GM21423 (cell line): Measurements from ENCODE around the gene PCMTD2.
A peak's percentile ranks its signal among the peaks of the same experiment; 100 is the strongest.

Source experiments
- ATAC-seq: cut with Tn5 transposase; IDR thresholded peaks from one replicate; pipeline ENCODE4 v1.9.1; 2021; ENCODE audit warnings: mild to moderate bottlenecking, moderate library complexity; ENCODE audit not compliant: unreplicated experiment

Gene PCMTD2

DNA sequence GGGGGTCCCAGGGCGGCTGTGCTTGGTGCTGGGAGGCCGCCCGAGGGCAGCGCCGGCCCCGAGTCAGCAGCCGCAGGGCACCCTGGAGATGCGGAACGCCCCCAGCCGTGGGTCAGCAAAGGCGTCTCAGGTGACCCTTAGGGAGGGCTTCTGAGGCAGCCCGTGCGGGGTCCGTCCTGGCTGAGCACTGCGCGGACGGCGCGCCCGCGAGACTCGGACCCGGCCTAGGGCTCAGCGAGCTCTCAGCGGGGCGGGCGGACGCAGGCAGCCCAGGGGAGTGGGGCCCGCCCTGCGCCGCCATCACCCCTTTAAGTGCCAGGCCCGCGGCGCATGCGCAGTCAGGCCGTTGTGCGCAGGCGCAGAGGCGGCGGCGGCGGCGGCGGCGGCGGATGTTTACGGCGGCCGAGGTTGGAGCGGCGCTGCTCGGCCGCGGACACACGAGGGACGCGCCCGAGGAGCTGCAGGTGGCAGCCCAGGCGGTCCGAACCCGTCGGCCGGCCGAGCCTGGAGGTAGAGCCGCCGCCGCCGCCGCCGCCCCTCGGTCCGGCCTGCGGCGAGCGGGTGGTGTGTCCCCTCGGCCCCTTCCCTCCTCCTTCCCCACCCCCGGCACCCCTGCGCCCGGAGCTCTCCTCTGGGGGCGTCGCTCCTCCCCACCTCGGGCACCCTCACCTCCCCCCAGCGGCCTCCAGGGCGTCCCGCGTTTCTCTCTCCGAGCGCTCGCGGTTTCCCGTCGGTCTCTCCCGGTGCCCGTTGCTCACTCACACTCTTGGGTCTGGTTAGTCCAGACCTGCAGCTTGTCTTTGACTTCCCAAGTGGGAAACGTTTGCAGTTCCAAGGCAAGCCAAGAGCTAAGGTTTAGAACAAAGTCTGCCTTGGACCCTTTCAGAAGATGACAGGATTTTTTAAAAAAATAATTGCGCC is at the start of gene PCMTD2:
Gene PCMTD2, plus strand, starts transcription at position 388 of the 921 bp plus-strand sequence. CDS start 4,218 bp downstream, outside the sequence.
- peak; percentile 80 for ATAC-seq

DNA sequence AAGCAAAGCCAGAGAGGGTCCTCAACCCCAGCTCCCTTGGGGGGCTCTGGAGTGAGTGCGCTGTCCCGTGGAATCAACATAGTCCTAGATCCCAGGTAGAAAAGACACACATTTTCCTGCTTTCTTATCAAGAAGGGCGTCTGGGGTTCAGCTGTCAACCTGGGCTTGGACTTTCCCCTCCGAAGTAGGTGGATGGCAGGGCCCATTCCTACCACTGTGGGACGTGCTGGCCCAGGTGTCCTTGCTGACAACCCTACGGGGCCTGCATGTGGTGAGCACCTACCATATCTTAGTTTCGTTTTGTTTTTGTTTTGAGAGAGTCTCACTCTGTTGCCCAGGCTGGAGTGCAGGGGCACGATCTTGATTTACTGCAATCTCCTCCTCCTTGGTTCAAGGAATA is 48.9 kb upstream of the PCMTD2 start:
- ATAC-seq: no peak

DNA sequence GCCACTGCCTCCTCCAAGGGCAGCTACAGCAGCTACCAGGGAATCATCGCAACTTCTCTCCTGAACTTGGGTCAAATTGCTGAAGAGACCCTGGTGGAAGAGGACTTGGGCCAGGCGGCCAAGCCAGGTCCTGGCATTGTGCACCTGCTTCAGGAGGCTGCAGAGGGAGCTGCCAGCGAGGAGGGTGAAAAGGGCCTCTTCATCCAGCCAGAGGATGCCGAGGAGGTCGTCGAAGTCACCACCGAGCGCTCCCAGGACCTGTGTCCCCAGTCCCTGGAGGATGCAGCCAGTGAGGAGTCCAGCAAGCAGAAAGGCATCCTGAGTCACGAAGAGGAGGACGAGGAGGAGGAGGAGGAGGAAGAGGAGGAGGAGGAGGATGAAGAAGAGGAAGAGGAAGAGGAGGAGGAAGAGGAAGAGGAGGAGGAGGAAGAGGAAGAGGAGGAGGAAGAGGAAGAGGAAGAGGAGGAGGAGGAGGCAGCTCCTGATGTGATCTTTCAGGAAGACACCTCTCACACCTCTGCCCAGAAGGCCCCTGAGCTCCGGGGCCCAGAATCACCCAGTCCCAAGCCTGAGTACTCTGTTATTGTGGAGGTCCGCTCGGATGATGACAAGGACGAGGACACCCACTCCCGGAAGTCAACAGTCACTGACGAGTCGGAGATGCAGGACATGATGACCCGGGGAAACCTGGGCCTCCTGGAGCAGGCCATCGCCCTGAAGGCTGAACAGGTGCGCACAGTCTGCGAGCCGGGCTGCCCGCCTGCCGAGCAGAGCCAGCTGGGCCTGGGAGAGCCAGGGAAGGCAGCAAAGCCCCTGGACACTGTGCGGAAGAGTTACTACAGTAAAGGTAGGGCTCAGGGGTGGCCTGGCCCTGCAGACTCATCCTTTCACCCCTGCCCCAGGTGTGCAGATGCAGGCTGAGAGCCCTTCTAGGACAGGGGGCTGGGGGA is 47.6 kb upstream of the PCMTD2 start:
- ATAC-seq: no peak

DNA sequence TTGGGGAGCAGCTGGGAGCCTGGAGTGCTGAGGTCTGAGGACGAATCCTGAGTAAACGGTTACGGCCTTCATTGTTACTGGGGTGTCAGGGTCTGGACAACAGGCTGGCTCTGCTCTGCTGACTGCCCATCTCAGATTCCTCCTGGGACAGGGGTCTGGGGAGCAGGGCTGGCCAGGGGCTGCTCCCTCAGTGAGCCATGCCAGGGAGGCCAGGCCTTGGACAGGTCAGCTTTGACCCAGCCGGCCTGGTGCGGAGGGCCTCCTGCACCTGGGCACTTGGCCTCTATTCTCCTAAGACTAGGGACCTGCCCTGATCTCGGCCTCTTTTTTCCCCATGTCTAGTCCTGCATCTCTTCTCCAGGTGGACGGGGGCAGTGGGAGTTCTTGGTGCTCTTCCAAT is 46.4 kb upstream of the PCMTD2 start:
- no peak for ATAC-seq

DNA sequence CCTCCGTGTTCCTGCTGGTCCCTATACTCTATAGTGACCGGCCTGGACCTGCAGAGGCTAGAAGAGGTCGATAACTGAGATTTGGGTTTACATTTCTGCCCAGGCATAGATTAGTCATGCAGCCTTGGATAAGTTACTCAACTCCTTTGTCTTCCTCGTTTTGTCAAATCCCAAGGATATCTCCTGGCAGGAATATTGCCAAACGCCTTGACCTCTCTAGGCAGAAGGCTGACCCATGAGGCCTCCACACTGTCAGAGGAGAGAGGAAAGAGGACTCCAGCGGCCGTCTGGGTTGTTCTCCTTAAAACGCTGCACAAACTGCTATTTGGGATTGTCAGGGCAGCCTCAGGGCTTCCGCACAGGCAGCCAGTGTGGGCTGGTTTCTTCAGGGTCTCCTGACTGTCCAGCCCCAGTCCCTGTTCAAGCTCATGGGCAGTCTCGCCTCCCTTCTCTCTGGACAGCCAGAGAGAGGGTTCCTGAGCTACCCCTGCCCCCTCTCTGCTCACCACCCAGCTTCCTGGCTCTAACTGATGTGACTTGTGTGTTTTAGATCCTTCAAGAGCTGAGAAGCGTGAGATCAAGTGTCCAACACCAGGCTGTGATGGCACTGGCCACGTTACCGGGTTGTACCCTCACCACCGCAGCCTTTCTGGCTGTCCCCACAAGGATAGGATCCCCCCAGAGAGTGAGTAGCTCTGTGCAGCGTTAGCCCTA is 44.7 kb upstream of the PCMTD2 start:
- no peak for ATAC-seq

DNA sequence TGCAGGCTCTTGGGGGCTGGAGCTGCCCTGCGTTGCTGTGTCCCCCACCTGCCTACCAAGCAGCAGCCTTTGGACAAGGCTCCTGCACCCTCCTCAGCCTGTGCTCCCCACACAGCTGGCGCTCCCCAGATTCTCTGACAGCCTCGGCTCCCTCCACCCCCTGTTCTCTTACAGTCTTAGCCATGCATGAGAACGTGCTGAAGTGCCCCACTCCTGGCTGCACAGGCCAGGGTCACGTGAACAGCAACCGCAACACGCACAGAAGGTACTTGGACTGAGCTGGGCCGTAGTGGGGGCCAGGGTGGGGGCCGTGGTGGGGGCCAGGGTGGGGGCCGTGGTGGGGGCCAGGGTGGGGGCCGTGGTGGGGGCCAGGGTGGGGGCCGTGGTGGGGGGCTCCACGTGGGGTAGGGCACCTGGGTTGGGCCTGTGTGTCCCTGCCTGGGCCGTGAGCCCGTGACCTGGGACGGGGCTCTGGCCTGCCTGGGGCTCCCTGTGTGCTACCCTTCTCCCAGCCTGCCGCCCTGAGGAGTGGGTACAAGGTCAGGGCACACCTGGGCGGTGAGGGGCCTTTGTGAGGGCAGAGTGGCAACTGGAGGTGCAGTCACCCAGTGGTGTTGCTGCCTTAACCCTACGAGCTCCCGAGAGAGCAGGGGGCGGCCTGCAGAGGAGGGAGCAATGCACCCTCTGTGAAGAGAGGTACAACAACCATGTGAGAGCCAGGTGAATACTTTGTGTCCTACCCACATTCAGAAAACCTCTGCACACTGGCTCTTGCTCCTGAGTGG is 43.5 kb upstream of the PCMTD2 start:
- no peak for ATAC-seq

DNA sequence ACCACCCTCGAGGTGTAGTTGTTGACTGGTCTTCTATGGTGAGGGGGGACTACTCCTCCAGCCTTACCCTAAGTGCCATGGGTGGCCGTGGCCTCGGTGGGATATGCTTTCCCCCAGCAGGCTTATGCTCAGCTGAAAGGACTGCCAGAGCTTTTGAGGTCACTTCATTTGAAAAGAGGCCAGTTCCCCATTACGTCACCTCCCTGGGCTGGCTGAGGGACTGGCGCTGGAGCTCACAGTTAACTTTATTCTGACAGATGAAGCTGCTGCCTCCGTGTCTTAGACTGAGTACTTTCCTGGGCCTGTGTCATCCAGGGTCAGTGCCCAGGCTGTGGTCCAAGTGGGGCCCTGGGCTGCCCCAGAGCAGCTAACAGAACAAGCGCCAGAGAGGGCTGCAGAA is 42.8 kb upstream of the PCMTD2 start:
- no peak for ATAC-seq

DNA sequence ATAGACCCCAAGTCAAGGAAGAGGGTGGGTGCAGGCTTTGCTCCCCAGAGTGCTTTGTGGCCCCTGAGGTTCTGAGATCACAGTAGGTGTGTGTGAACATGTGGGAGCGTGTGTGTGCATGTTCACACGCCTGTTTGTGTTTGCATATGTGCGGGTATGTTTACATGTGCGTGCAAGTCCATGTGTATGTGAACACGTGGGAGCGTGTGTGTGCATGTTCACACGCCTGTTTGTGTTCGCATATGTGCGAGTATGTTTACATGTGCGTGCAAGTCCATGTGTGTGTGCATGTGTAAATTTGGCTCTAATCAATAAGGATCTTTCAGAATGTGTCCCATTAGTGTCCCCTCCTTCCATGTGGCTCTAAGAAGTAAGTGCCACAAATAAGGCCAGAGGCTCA is 41.4 kb upstream of the PCMTD2 start:
- ATAC-seq: no peak

DNA sequence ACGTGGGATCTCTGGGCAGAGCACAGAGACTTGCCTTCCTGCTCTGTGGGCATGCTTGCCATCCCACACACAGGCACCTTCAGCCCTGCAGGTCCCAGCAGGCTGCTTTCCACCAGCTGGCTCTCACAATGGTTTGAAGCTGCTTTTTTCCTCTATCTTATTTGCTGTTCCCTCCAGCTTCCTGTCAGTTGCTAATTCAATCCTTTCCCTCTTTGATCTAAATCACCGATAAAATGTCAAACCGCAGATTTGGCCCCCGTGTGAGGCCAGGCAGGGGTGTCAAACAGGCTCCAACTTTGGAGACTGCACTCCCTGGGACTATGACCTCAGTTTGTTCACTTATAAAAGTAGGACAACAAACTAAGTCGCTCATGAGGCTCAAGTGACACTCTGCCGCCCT is 40.6 kb upstream of the PCMTD2 start:
- ATAC-seq: no peak

DNA sequence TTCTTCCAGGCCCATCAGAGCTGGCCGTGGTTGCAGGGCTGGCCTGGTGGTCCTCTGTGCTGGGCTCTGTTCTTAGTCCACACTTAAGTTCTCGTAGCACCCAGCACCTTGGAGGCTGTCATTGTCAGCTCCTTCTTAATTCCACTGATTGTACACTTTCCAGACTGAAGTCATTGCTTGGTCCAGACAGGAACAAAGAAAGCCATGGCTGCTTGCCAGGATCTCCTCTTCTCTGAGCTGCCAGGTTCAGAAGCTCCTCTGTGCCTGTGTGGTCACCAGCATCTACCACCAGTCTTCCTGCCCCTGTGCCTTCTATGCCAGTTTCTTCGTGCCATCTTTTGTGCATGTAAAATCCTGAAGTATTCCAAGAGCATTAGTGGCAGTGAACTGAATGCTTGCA is 39.5 kb upstream of the PCMTD2 start:
- ATAC-seq: no peak

DNA sequence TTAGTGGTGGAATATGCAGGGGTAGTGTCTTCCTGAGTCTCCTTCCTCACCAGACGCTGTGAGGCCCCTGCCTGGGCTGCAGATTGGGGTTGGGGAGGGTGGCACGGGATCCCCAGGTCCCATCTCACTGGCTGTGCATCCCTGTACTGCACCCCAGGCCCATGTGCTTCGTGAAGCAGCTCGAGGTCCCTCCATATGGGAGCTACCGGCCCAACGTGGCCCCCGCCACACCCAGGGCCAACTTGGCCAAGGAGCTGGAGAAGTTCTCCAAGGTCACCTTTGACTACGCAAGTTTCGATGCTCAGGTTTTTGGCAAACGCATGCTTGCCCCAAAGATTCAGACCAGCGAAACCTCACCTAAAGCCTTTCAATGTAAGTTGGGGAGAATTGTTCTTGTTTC is 38.6 kb upstream of the PCMTD2 start:
- ATAC-seq: no peak

DNA sequence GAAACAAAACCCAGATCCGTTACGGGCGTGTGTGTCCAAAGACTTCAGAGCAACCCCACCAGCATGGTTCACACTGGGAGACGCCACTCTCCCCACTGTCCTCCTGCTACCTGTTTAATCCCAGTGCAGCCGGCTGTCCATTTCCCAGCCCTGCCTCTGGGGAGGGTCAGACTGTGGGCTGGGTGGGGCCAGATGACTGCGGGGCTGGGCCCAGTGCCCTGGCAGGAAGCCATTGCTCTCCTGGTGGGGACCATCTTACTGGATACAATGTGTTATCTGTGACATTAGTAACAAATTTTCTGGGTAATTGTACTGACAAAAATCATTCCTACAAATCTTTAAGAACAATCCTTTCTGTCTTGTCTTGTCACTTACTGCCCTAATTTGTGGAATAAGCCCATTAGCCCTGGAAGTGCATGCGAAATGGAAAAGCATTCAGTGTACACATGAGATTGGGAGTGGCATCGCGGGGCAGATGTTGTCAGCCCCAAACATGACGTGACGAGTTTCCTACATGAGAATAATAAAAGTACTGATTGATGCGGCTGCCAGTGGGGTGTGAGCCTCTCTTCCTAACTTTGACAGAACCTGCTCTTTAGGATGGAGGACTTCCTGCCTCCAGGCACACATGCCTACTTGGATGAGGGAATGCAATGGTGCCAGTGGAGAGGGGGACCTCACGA is 37.9 kb upstream of the PCMTD2 start:
- no peak for ATAC-seq

DNA sequence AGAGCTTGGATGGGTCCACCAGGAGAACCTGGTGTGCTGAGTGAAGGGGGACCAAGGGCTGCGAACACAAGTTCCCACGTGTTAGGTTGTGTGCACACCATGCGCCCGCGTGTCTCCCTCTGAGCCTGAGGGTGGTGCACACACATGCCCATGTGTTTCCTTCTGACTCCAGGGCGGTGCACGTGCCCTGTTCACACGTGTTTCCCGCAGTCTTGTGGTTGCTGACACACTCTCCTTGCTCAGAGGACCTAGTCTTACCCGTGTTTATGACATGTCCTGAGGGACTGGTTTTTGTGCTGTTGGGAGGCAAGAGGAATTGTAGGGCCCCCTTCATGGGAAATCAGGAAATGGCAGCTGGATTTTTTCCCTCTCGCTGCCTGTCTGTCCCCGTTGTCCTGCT is 36.3 kb upstream of the PCMTD2 start:
- no peak for ATAC-seq

DNA sequence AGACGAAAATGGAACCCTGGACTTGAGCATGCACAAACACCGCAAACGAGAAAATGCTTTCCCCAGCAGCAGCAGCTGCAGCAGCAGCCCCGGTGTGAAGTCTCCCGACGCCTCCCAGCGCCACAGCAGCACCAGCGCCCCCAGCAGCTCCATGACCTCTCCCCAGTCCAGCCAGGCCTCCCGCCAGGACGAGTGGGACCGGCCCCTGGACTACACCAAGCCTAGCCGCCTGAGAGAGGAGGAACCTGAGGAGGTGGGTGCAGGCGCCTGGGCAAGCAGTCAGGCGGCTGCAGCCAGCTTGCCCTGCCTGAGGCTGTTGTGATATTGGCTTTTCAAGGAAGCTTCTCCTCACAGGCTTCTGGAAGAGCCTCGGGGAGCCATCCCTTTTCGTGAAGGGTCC is 35.8 kb upstream of the PCMTD2 start:
- no peak for ATAC-seq

DNA sequence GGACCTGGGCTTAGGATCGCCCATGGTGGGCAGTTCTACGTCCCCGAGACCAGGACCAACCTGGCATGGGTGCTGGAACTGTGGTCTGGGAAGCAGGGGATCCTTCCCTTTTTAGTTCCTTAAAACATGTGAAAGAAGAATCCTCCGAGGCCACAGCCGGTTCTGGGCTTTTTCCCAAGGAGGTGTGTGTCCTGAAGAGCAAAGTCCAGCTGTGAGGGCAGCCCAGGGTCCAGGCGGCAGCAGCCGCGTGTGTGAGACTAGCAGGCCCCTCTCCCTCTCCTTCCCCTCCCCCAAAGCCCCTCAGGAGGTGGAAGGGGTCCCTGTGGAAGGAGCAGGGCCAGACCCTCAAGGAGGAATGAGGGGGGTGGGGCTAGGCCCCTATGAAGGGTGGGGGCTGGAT is 35.1 kb upstream of the PCMTD2 start:
- no peak for ATAC-seq

DNA sequence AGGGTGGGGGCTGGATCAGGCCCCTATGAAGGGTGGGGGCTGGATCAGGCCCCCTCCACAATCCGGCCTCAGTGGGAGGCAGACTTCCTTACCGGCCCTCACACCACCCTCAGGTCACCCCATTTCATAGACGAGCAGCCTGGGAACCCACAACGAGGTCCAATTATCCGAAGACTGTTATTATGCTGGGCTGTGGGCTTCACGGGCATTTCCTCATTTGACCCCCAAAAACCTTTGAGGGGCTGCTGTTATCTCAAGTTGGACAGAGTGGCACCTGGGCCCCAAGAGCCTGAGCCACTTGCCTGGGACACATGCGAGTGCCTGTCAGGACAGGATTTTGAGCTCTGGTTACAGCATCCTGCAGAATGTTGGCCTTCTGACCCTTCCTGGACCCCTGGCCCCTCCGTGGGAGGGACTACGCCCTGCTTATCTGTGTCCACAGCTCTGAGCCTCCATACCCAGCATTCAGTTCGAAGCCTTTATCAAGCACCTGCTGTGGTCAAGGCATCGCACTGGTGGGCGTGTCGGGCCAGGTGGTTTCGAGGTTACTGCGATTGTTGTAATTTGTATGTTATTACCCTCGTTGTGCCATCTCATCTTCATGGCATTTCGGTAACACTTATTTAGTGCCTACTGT is 34.5 kb upstream of the PCMTD2 start:
- ATAC-seq: no peak

DNA sequence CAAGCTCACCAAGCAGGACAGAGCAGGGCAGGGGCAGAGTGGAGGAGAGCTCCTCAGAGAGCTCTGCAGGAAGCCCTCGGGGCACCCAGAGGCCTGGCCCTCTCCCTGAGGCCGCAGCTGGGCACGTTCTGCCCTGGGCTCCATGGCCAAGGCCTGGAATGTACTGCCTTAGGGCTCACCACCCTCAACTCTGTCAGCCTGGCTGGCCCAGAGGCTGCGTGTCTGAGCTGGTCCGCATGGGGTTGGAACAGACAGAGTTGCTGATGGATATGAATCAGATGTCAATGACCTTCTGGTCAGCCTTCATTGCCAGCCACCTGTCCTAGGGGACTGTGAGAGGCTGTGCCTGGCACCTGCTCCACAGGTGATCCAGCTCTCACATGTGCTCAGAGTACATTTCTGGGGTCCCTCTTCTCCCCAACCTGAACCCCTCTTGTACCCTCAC is 33.2 kb upstream of the PCMTD2 start:
- no peak for ATAC-seq

DNA sequence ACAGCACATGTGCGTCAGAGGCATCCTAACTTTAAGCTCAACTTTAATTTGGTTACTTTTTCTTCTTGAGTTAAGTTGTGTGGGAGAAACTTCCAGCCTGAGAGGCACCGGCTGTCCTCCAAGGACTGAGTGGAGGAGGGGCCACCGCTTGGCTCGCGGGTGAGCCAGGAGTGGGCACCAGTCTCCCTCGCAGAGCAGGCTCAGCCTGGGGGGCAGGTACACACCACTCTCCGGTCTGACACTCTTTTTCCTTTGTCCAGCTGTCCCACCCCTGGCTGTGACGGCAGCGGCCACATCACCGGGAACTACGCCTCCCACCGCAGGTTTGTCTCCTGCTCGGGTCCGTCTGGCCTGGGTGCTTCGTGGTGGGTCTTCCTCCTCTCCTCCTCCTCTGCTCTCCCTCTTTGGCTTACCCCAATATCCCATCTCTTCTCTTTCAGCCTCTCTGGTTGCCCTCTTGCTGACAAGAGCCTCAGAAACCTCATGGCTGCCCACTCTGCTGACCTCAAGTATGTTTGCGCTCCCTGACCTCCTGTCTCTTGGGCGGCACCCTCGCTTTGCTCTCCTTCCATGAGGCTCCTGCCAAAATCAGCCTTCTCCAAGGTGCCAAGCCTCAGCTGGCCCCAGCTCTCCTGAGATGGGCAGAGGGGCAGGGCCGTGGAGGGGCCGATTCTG is 32.6 kb upstream of the PCMTD2 start:
- ATAC-seq: no peak
